Measurements from ENCODE around the gene HHAT. TPM values are rescaled to one million over a fixed set of nuclear protein-coding genes. Genes with fewer than 3 reads are reported as not detected.

The HHAT gene
- total and polyA plus RNA-seq, 2 of the 13 experiments (the other 11 are each of a cell fraction or from before 2014, with no cell fraction given) = 2.6 to 4.9 TPM

DNA sequence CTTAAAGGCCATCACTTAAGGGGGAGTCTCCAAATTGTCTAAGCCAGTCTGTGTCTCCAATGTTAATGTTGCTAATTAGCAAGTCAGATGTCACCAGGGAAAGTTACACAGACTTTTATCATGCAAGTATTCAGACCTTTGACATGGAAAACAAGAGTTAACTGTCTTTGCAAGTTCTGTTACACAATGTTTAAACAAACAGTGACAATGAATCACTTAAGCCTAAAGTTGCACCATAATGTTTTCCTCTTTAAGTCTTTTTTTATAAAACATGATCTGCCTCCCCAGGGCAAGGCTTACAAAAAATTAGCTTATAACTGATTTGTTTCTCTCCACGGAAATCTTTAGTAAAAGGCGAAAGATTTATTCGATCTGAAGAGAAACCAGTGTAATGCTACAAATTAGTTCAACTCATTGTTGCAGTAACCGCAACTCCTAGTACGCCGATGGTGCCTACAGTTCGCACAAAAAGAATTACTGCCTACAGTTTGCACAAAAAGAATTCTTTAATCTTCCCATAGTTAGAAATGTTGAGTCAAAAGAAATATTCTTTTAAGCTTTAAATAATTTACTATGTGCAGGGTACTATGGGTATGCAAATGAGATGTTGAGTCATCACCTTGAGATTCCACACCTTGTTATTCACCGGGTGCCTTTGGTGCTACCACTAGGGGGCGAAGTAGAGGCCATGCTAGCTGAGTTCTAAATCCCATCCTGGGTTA lies 45.3 kb downstream of the HHAT start (continued):
- TF ChIP-seq, protein P1, sequence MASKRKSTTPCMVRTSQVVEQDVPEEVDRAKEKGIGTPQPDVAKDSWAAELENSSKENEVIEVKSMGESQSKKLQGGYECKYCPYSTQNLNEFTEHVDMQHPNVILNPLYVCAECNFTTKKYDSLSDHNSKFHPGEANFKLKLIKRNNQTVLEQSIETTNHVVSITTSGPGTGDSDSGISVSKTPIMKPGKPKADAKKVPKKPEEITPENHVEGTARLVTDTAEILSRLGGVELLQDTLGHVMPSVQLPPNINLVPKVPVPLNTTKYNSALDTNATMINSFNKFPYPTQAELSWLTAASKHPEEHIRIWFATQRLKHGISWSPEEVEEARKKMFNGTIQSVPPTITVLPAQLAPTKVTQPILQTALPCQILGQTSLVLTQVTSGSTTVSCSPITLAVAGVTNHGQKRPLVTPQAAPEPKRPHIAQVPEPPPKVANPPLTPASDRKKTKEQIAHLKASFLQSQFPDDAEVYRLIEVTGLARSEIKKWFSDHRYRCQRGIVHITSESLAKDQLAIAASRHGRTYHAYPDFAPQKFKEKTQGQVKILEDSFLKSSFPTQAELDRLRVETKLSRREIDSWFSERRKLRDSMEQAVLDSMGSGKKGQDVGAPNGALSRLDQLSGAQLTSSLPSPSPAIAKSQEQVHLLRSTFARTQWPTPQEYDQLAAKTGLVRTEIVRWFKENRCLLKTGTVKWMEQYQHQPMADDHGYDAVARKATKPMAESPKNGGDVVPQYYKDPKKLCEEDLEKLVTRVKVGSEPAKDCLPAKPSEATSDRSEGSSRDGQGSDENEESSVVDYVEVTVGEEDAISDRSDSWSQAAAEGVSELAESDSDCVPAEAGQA (IDR thresholded peaks at IDR 0.05; ENCODE audit: low read depth) = no peak
- TF ChIP-seq, protein P1 (CRISPR knock-in tag; IDR thresholded peaks at IDR 0.05; ENCODE audit: borderline replicate concordance) = no peak
- TF ChIP-seq ZNF446 (CRISPR knock-in tag; IDR thresholded peaks at IDR 0.05) = no peak
- no peak for TF ChIP-seq RAD51 (IDR thresholded peaks at IDR 0.05; ENCODE audit: borderline replicate concordance)
- no peak for TF ChIP-seq MTA1 (CRISPR knock-in tag; IDR thresholded peaks at IDR 0.05; ENCODE audit: borderline replicate concordance)
- no peak for TF ChIP-seq ZNF550 (CRISPR knock-in tag; IDR thresholded peaks at IDR 0.05; ENCODE audit: borderline replicate concordance)
- peak; percentile 38 for TF ChIP-seq CBFB (CRISPR knock-in tag; IDR thresholded peaks at IDR 0.05)
- TF ChIP-seq ZNF160 (CRISPR knock-in tag; IDR thresholded peaks at IDR 0.05) = no peak
- TF ChIP-seq KLF6 (CRISPR knock-in tag; IDR thresholded peaks at IDR 0.05) = no peak
- 0 out of 2 replicates have a peak, but pooled peaks have one; percentile 90 for TF ChIP-seq TOE1 (CRISPR knock-in tag; IDR thresholded peaks at IDR 0.05)
- no peak for TF ChIP-seq MBNL3 (CRISPR knock-in tag; conservative IDR thresholded peaks at IDR 0.05)
- no peak for TF ChIP-seq ZNF317 (CRISPR knock-in tag; IDR thresholded peaks at IDR 0.05)
- TF ChIP-seq, protein P2, sequence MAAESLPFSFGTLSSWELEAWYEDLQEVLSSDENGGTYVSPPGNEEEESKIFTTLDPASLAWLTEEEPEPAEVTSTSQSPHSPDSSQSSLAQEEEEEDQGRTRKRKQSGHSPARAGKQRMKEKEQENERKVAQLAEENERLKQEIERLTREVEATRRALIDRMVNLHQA (CRISPR knock-in tag; IDR thresholded peaks at IDR 0.05) = 0 out of 2 replicates have a peak, but pooled peaks have one; percentile 57
